ENCODE measurements around the gene GTF3C6.

Gene GTF3C6

DNA sequence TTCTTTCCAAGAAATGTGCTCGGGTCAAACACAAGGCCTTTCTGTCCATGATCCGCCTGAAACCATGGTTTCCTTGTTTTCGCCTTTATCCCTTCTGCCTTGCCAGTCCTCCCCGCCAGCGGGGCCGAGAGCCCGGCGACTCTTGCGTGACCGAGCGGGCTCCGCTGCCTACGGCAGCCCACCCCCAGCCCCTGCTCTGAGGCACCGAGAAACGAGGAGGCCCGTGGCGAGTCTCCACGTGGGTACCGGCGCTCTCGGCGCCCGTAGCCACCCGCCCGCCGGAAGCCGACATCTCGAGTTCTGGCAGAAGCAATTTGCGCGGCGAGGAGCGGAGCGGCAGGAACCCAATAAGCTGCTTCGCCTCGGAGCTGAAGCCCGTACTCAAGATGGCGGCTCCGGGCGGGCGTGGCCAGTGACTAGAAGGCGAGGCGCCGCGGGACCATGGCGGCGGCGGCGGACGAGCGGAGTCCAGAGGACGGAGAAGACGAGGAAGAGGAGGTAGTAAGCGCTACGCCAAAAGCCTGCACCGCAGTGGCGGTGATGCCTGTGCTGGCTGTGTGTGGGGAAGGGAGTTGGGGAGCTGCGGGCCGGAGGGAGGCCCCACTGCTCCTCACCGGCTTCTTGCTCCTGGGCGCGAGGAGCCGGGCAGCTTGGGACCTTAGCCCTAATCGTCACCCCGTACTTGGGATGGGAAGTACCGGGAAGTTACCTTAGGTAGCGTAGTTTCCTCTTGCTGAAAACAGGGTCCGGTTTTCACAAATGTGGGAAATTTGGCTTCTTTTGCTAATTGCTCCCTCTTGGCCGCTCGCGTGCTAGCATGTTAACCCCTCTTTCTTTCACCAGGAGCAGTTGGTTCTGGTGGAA is at the start of gene GTF3C6:
Gene GTF3C6, plus strand, starts transcription at position 378 of the 864 bp plus-strand sequence. Its CDS starts 64 bp downstream, at position 442.
- peak; percentile 93 to 96 for DNase-seq (ENCODE audit: low read depth in 2 of 2)
- peak within 1 kb of the TSS; percentile 84 for H3K4me3 ChIP-seq (replicated peaks in 1 of 2; ENCODE audit: low read depth in 2 of 2, low read length in 2 of 2)
- TF ChIP-seq CTCF (IDR thresholded peaks at IDR 0.05; ENCODE audit: low read depth, low read length) = no peak

DNA sequence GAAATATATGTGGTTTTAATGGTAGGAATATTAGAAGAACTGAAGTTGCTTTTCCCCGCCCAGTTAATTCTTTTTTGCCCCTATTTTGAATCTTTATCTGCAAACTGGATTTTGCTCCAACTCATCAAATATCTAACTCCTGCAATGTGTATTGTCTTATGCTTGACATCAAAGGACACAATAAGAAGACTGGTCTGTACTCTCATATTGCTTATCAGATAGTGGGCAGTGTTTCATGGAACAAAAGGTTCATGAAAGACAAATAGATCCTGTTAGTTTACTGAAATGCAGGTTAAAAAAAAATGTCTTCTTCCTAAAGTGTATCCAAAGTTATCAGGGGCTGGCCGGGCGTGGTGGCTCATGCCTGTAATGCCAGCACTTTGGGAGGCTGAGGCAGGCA is 27.7 kb upstream of the GTF3C6 start:
- no peak for TF ChIP-seq CTCF (IDR thresholded peaks at IDR 0.05; ENCODE audit: low read depth, low read length)
- no peak overlapping the region for H3K4me3 ChIP-seq (replicated peaks in 1 of 2; ENCODE audit: low read depth in 2 of 2, low read length in 2 of 2)
- no peak for DNase-seq (ENCODE audit: low read depth in 2 of 2)

- TF ChIP-seq CTCF (IDR thresholded peaks at IDR 0.05; ENCODE audit: low read depth, low read length) = no peak
- H3K4me3 ChIP-seq (replicated peaks in 1 of 2; ENCODE audit: low read depth in 2 of 2, low read length in 2 of 2) = no peak overlapping the region
- no peak for DNase-seq (ENCODE audit: low read depth in 2 of 2)
Measured at GRCh38 chr6:110933912-110934311, 24.6 kb upstream of the GTF3C6 start.

DNA sequence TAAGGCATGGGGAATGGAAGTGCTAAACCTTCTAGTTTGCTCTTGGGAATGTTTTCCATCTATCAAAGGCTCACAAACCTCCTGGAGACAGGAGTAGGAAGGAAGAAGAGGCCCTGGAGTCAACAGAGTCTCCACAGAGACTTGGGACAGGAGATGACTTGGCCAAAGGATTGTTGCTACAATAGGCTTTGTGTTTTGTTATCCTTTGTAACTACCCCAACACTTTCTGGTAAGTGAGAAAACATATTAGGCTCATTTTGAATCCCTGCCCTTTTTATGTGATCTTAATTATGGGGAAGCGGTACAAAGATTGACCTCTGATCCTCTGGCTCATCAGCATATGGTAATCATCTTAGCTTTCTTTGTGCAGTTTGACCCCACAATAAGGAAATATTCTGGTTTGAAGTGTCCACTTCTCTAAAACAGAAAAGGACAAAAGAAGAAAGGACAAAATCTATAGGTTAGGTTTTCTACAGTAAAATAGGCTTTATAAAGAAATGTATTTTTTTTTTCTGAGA is 24.1 kb upstream of the GTF3C6 start:
- DNase-seq (ENCODE audit: low read depth in 2 of 2) = no peak
- TF ChIP-seq CTCF (IDR thresholded peaks at IDR 0.05; ENCODE audit: low read depth, low read length) = no peak
- no peak overlapping the region for H3K4me3 ChIP-seq (replicated peaks in 1 of 2; ENCODE audit: low read depth in 2 of 2, low read length in 2 of 2)

GRCh38 chr6:110935171-110935570 is 23.3 kb upstream of the GTF3C6 start:
- H3K4me3 ChIP-seq (replicated peaks in 1 of 2; ENCODE audit: low read depth in 2 of 2, low read length in 2 of 2) = no peak overlapping the region
- no peak for DNase-seq (ENCODE audit: low read depth in 2 of 2)
- no peak for TF ChIP-seq CTCF (IDR thresholded peaks at IDR 0.05; ENCODE audit: low read depth, low read length)

DNA sequence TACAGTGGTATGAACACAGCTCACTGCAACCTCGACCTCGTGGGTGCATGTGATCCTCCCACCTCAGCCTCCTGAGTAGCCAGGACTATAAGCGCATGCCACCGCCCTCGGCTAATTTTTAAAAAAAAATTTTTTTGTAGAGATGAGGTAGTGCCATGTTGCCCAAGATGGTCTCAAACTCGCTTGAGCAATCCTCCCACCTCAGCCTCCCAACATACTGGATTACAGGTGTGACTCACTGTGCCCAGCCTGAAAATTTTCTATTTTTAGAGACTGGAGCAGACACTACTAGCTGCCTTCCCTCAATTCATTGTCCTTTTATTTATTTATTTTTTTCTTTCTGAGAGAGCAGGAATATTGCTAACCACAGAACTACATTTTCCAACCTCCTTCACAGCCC is 20.3 kb upstream of the GTF3C6 start:
- TF ChIP-seq CTCF (IDR thresholded peaks at IDR 0.05; ENCODE audit: low read depth, low read length) = no peak
- H3K4me3 ChIP-seq (replicated peaks in 1 of 2; ENCODE audit: low read depth in 2 of 2, low read length in 2 of 2) = no peak overlapping the region
- DNase-seq (ENCODE audit: low read depth in 2 of 2) = peak in 1 of 2 donors; percentile 50

All from cardiac fibroblast (primary cell).